AG09309 (cell line): ENCODE measurements around the gene NUMA1.

Experiments
- DNase-seq: peaks from one replicate; pipeline ENCODE4 v3.0.0-alpha.2; 2010; ENCODE audit warnings: low read depth
- H3K4me3 ChIP-seq: 2 replicates; pipeline ENCODE4 v1.5.1; 2011; ENCODE audit warnings: mild to moderate bottlenecking, low read depth, low read length, moderate library complexity; ENCODE audit not compliant: control insufficient read depth
- CTCF ChIP-seq: IDR thresholded peaks from 2 replicates; pipeline ENCODE4 v1.5.1; 2011; ENCODE audit warnings: mild to moderate bottlenecking, low read depth, low read length, inconsistent platforms; ENCODE audit not compliant: insufficient read depth, control insufficient read depth; ENCODE audit errors: missing control alignments

Gene NUMA1

GRCh38 chr11:71994786-71995185 lies 85.6 kb downstream of the NUMA1 start:
- no peak for DNase-seq
- no peak overlapping the region for H3K4me3 ChIP-seq
- no peak for TF ChIP-seq CTCF

- TF ChIP-seq CTCF, result no peak
- no peak overlapping the region for H3K4me3 ChIP-seq
- no peak for DNase-seq
Observed at GRCh38 chr11:71992136-71992730, 88.1 kb downstream of the NUMA1 start.

- no peak for DNase-seq
- no peak overlapping the region for H3K4me3 ChIP-seq
- no peak for TF ChIP-seq CTCF
Observed at GRCh38 chr11:71991494-71991893, 88.8 kb downstream of the NUMA1 start.

GRCh38 chr11:71990701-71991100 lies 89.6 kb downstream of the NUMA1 start:
- no peak overlapping the region for H3K4me3 ChIP-seq
- TF ChIP-seq CTCF, result no peak
- DNase-seq, result no peak

GRCh38 chr11:71988050-71988449 lies 92.3 kb downstream of the NUMA1 start:
- no peak for TF ChIP-seq CTCF
- DNase-seq, result peak; percentile 79
- no peak overlapping the region for H3K4me3 ChIP-seq

GRCh38 chr11:71987521-71987920 lies 92.8 kb downstream of the NUMA1 start:
- H3K4me3 ChIP-seq, result no peak overlapping the region
- no peak for DNase-seq
- TF ChIP-seq CTCF, result no peak

GRCh38 chr11:71986131-71986530 lies 94.2 kb downstream of the NUMA1 start:
- no peak overlapping the region for H3K4me3 ChIP-seq
- TF ChIP-seq CTCF, result no peak
- no peak for DNase-seq
